Measurements from ENCODE around the gene MRPL14. TPM values are rescaled to one million over a fixed set of nuclear protein-coding genes. Genes with fewer than 3 reads are reported as not detected.
"Not testable (repeated sequence)": the region's sequence is repeated elsewhere in the genome, so short reads cannot be mapped to it uniquely, and the experiment has no call there.

MRPL14 gene
- polyA plus RNA-seq, 1 donor from 2014 or later = 70.6 TPM

DNA sequence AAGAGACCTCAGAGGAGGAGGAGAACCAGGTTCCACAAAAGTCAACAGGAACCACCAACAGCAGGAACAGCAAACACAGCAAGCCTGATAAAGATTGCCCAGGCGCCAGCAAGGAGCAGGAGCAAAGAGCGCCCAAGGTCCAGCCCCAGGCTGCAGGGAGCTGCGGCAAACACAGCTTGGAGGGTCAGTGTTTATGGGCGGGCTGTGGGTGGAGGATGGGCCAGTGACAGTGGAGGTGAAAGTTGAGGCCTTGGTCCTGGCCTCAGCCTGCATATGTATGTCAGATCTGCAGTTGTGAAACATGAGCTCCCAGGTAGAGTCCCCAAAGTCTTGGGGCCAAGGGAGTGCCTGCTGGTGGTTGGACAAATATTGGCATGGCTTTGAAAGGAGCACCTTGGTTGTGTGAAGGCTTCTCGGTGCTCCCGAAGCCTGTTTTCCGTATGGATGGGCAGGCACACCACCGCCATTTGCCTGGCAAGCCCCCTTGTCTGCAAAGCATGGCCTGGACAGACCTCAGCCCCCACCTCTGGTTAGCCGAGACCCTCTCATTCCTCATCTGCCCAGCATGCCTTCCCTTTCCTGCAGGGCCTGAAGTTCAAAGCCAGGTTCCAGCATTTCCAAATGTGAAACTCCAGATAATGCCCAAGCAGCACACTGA is 29.4 kb upstream of the MRPL14 start:
- H3K4me3 Mint-ChIP-seq = no peak overlapping the region
- H3K4me1 Mint-ChIP-seq = peaks cover 0 to 3% (median 0%) of the 10 kb centered on the region in 3 donors
- no peaks in the 10 kb centered on the region for H3K36me3 Mint-ChIP-seq
- no peak overlapping the region for H3K27ac Mint-ChIP-seq
- H3K27me3 Mint-ChIP-seq = peaks cover 1% of the 10 kb centered on the region
- no peaks in the 10 kb centered on the region for H3K9me3 Mint-ChIP-seq

- Mint-ChIP-seq H3K27ac (no peak overlapping the region), H3K27me3 (no peaks in the 10 kb centered on the region), H3K36me3 (no peaks in the 10 kb centered on the region), H3K4me1 (peaks cover 0 to 5% (median 0%) of the 10 kb centered on the region in 3 donors), H3K4me3 (no peak overlapping the region), H3K9me3 (no peaks in the 10 kb centered on the region)
Measured at GRCh38 chr6:44154067-44154466, 26.8 kb upstream of the MRPL14 start.

DNA sequence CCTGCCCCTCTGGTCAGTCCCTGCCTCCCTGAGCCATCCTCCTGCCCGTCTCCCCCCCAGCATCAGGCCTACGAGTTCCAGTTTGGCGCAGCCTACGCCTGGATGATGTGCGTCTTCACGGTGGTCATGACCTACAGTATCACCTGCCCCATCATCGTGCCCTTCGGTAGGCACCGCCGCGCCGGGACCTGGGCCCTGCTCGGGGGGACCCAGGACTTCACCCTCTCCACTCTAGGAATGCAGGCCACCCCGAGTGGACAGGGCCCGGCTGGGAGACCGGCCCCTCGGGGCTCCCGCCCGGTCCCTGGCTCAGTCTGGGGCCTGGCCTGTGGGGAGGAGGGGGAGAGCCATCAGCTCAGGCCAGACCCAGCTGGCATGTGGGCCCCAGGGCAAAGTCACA is 25.3 kb upstream of the MRPL14 start:
- Mint-ChIP-seq H3K4me1 (peaks cover 0 to 5% (median 0%) of the 10 kb centered on the region in 3 donors), H3K4me3 (no peak overlapping the region), H3K36me3 (no peaks in the 10 kb centered on the region), H3K27me3 (no peaks in the 10 kb centered on the region), H3K27ac (no peak overlapping the region), H3K9me3 (no peaks in the 10 kb centered on the region)

- Mint-ChIP-seq H3K4me3 (peak overlapping the region in 1 of 4 donors; percentile 33), H3K27ac (peak overlapping the region in 2 of 3 donors; percentile 83 to 88), H3K9me3 (no peaks in the 10 kb centered on the region), H3K4me1 (peaks cover 0 to 4% (median 0%) of the 10 kb centered on the region in 3 donors), H3K27me3 (no peaks in the 10 kb centered on the region), H3K36me3 (no peaks in the 10 kb centered on the region)
Measured at GRCh38 chr6:44152109-44152461, 24.8 kb upstream of the MRPL14 start.

DNA sequence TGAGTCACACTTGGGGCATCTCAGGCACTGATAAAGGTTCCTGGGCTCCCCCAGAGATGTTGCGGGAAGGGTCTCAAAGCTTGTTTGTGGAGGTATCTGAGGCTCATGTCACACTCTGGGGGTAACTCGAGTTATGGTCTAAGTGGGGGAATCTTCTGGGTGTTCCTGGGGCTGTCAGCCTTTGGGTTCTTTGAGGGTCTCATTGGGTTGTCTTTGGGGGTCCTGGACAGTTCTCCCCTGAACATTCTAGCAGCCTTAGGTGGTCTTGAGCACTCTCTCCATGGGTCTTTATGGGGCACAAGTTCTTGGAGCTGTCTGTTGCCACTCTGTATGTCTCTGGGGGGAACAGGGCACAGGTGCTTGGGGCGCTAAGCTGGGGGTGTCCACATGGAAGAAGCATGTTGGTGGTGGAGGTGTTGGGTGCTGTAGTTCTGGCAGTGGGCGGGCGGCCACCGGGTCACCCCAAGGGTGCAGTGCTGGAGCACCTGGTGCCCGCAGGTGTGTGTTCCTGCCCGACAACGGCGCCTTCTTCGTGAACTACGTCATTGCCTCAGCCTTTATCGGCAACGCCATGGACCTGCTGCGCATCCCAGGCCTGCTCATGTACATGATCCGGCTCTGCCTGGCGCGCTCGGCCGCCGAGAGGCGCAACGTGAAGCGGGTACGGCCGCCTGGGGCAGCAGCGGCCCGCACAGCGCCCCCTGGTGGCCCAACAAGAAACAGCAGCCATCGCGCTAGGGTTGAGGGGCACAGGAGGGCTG is 24.3 kb upstream of the MRPL14 start:
- no peaks in the 10 kb centered on the region for H3K9me3 Mint-ChIP-seq
- H3K27ac Mint-ChIP-seq = peak overlapping the region in 2 of 3 donors; percentile 83 to 88

GRCh38 chr6:44150317-44150917 is 23.2 kb upstream of the MRPL14 start:
- Mint-ChIP-seq H3K4me1 (peaks cover 0 to 4% (median 0%) of the 10 kb centered on the region in 3 donors), H3K36me3 (peaks cover 4% of the 10 kb centered on the region), H3K27me3 (no peaks in the 10 kb centered on the region), H3K9me3 (no peaks in the 10 kb centered on the region), H3K27ac (peak overlapping the region in 1 of 3 donors; percentile 24), H3K4me3 (no peak overlapping the region)

More for the DNA sequence above, 24.3 kb upstream of the MRPL14 start:
- peaks cover 4% of the 10 kb centered on the region for H3K36me3 Mint-ChIP-seq
- no peaks in the 10 kb centered on the region for H3K27me3 Mint-ChIP-seq
- peak overlapping the region in 2 of 4 donors; percentile 33 to 79 for H3K4me3 Mint-ChIP-seq
- peaks cover 0 to 4% (median 0%) of the 10 kb centered on the region in 3 donors for H3K4me1 Mint-ChIP-seq

GRCh38 chr6:44149369-44150012 is 22.2 kb upstream of the MRPL14 start:
- Mint-ChIP-seq H3K27ac (no peak overlapping the region), H3K4me3 (no peak overlapping the region), H3K27me3 (no peaks in the 10 kb centered on the region), H3K4me1 (peaks cover 0 to 4% (median 0%) of the 10 kb centered on the region in 3 donors), H3K9me3 (no peaks in the 10 kb centered on the region), H3K36me3 (peaks cover 4% of the 10 kb centered on the region)

DNA sequence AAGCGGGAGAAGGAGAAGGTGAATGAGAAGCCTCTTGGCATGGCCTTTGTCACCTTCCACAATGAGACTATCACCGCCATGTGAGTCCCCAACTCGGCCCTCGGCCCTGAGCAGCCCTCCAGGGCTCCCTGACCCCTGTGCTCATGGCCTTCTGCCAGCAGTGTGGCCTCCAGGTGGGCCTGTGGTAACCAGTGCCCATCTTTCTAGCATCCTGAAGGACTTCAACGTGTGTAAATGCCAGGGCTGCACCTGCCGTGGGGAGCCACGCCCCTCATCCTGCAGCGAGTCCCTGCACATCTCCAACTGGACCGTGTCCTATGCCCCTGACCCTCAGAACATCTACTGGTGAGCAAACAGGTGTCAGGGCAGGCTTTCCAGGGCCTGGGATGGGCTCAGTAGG is 21.1 kb upstream of the MRPL14 start:
- Mint-ChIP-seq H3K27ac (no peak overlapping the region), H3K4me3 (peak overlapping the region in 1 of 4 donors; percentile 58), H3K4me1 (peaks cover 0 to 4% (median 0%) of the 10 kb centered on the region in 3 donors), H3K27me3 (no peaks in the 10 kb centered on the region), H3K36me3 (peaks cover 4% of the 10 kb centered on the region), H3K9me3 (no peaks in the 10 kb centered on the region)

GRCh38 chr6:44147256-44147655 is 20.0 kb upstream of the MRPL14 start:
- peaks cover 4% of the 10 kb centered on the region for H3K36me3 Mint-ChIP-seq
- peaks cover 0 to 4% (median 0%) of the 10 kb centered on the region in 3 donors for H3K4me1 Mint-ChIP-seq
- H3K4me3 Mint-ChIP-seq = no peak overlapping the region
- H3K27ac Mint-ChIP-seq = no peak overlapping the region
- no peaks in the 10 kb centered on the region for H3K27me3 Mint-ChIP-seq
- H3K9me3 Mint-ChIP-seq = no peaks in the 10 kb centered on the region

GRCh38 chr6:44146685-44147084 is 19.4 kb upstream of the MRPL14 start:
- H3K36me3 Mint-ChIP-seq = peaks cover 4% of the 10 kb centered on the region
- no peaks in the 10 kb centered on the region for H3K9me3 Mint-ChIP-seq
- H3K27me3 Mint-ChIP-seq = no peaks in the 10 kb centered on the region
- no peak overlapping the region for H3K4me3 Mint-ChIP-seq
- peaks cover 0 to 3% (median 0%) of the 10 kb centered on the region in 3 donors for H3K4me1 Mint-ChIP-seq
- H3K27ac Mint-ChIP-seq = no peak overlapping the region

DNA sequence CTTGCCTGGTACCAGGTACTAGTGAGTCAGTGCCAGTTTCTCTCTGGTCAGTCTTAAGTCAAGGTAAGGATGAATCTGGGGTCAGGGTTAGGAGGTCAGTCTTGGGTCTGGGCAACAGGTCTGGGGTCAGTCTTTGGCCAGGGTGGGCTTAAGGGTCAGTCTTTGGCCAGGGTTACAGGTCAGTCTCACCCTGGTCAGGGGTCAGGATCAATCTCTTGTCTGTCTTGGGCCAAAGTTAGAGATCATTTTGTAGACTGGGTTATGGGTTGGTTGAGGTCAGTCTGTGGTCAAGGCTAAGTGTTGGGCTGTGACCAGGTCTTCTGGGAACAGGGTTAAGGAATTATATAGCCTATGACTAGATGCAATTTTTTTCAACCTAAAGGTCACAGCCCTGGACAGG is 18.6 kb upstream of the MRPL14 start:
- Mint-ChIP-seq H3K4me1 (no peaks in the 10 kb centered on the region), H3K27ac (peak overlapping the region in 1 of 3 donors; percentile 14), H3K27me3 (no peaks in the 10 kb centered on the region), H3K9me3 (no peaks in the 10 kb centered on the region), H3K36me3 (peaks cover 7% of the 10 kb centered on the region), H3K4me3 (no peak overlapping the region)

GRCh38 chr6:44144536-44144935 is 17.3 kb upstream of the MRPL14 start:
- H3K27me3 Mint-ChIP-seq, H3K4me3 Mint-ChIP-seq, H3K9me3 Mint-ChIP-seq, H3K36me3 Mint-ChIP-seq, H3K27ac Mint-ChIP-seq, H3K4me1 Mint-ChIP-seq: not testable (repeated sequence)

GRCh38 chr6:44143731-44144130 is 16.5 kb upstream of the MRPL14 start:
- no peaks in the 10 kb centered on the region for H3K27me3 Mint-ChIP-seq
- no peaks in the 10 kb centered on the region for H3K9me3 Mint-ChIP-seq
- H3K4me1 Mint-ChIP-seq = no peaks in the 10 kb centered on the region
- no peak overlapping the region for H3K27ac Mint-ChIP-seq
- no peak overlapping the region for H3K4me3 Mint-ChIP-seq
- peaks cover 9% of the 10 kb centered on the region for H3K36me3 Mint-ChIP-seq

GRCh38 chr6:44142835-44143234 is 15.6 kb upstream of the MRPL14 start:
- Mint-ChIP-seq H3K4me3 (no peak overlapping the region), H3K4me1 (no peaks in the 10 kb centered on the region), H3K9me3 (no peaks in the 10 kb centered on the region), H3K27me3 (no peaks in the 10 kb centered on the region), H3K27ac (no peak overlapping the region), H3K36me3 (peaks cover 10% of the 10 kb centered on the region)

DNA sequence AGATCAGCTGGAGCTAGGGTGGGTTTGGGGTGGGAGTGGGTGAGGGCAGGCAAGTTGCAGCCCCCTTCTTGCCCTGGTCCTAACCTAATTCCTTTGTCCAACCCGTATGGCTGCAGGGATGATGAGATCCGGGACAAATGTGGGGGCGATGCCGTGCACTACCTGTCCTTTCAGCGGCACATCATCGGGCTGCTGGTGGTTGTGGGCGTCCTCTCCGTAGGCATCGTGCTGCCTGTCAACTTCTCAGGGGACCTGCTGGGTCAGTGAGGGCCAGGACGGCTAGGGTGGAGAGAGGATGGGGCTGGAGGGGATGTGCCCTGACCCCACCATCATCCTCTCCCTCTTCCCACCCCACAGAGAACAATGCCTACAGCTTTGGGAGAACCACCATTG is 12.1 kb upstream of the MRPL14 start:
- H3K9me3 Mint-ChIP-seq = no peaks in the 10 kb centered on the region
- H3K4me1 Mint-ChIP-seq = peaks cover 0 to 2% (median 0%) of the 10 kb centered on the region in 3 donors
- H3K36me3 Mint-ChIP-seq = peaks cover 10% of the 10 kb centered on the region
- H3K27ac Mint-ChIP-seq = no peak overlapping the region
- H3K4me3 Mint-ChIP-seq = no peak overlapping the region
- no peaks in the 10 kb centered on the region for H3K27me3 Mint-ChIP-seq
